HL-60 (cell line): Measurements from ENCODE around the gene OR13C2.

ENCODE experiments used
- DNase-seq, 2 experiments: peaks; one replicate each; pipeline ENCODE4 v3.0.0-alpha.2; 2010 to 2020; ENCODE audit warnings: low read depth in 1 of 2, low spot score in 1 of 2
- H3K27ac ChIP-seq: fragments of 250-450 bp; sonication (Bioruptor Pico); replicated peaks from 2 replicates; pipeline ENCODE4 v1.5.1; 2020; ENCODE audit warnings: mild to moderate bottlenecking, moderate library complexity
- H3K27me3 ChIP-seq: fragments of 250-450 bp; sonication (Bioruptor Pico); 2 replicates; pipeline ENCODE4 v1.5.1; 2021; ENCODE audit warnings: mild to moderate bottlenecking, moderate library complexity; ENCODE audit not compliant: insufficient read depth, poor library complexity, severe bottlenecking
- H3K4me3 ChIP-seq: replicated peaks from 2 replicates; pipeline ENCODE4 v1.5.1; 2011; ENCODE audit warnings: mild to moderate bottlenecking, control low read depth, low read length; ENCODE audit not compliant: insufficient read depth
- CTCF ChIP-seq: IDR thresholded peaks from one replicate; pipeline ENCODE4 v1.5.1; 2011; ENCODE audit warnings: low read length, control low read depth, inconsistent platforms; ENCODE audit not compliant: insufficient read depth
- GABPA ChIP-seq: IDR thresholded peaks from 2 replicates; pipeline ENCODE4 v1.6.1; 2012; ENCODE audit warnings: low read depth
- POLR2AphosphoS5 ChIP-seq: IDR thresholded peaks from 2 replicates; pipeline ENCODE4 v1.6.1; 2012; ENCODE audit warnings: low read depth
- SPI1 ChIP-seq: IDR thresholded peaks from 2 replicates; pipeline ENCODE4 v1.6.1; 2012; ENCODE audit warnings: low read depth, mild to moderate bottlenecking, borderline replicate concordance
- TF ChIP-seq, protein P1 (sequence below): IDR thresholded peaks from 2 replicates; pipeline ENCODE4 v1.6.1; 2012; ENCODE audit warnings: low read depth; ENCODE audit not compliant: insufficient replicate concordance

The OR13C2 gene

DNA sequence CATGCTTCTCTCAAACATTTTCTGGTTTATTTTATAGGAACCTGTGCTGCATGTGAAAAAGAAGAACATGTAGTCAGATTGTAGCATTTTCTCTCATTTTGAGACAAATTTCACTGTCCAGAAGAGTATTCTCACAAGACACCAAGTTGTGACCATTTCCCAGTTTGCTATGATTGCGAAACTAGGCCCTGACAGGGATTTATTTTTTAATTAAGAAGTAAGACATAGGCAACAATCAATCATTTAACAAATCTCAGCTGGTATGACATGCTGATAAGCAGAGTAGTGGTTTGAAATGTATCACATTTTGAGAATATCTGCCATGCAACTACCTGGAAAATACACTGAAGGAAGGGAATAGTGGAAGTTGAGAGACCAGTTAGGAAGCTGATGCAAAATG lies 24.9 kb downstream of the OR13C2 start:
- no peak for DNase-seq
- Histone ChIP-seq H3K27ac (no peak overlapping the region), H3K4me3 (no peak overlapping the region), H3K27me3 (no peaks in the 10 kb centered on the region)
- TF ChIP-seq, protein P1, sequence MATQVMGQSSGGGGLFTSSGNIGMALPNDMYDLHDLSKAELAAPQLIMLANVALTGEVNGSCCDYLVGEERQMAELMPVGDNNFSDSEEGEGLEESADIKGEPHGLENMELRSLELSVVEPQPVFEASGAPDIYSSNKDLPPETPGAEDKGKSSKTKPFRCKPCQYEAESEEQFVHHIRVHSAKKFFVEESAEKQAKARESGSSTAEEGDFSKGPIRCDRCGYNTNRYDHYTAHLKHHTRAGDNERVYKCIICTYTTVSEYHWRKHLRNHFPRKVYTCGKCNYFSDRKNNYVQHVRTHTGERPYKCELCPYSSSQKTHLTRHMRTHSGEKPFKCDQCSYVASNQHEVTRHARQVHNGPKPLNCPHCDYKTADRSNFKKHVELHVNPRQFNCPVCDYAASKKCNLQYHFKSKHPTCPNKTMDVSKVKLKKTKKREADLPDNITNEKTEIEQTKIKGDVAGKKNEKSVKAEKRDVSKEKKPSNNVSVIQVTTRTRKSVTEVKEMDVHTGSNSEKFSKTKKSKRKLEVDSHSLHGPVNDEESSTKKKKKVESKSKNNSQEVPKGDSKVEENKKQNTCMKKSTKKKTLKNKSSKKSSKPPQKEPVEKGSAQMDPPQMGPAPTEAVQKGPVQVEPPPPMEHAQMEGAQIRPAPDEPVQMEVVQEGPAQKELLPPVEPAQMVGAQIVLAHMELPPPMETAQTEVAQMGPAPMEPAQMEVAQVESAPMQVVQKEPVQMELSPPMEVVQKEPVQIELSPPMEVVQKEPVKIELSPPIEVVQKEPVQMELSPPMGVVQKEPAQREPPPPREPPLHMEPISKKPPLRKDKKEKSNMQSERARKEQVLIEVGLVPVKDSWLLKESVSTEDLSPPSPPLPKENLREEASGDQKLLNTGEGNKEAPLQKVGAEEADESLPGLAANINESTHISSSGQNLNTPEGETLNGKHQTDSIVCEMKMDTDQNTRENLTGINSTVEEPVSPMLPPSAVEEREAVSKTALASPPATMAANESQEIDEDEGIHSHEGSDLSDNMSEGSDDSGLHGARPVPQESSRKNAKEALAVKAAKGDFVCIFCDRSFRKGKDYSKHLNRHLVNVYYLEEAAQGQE, result no peak
- TF ChIP-seq SPI1, result no peak
- no peak for TF ChIP-seq GABPA
- TF ChIP-seq POLR2AphosphoS5, result no peak
- no peak for TF ChIP-seq CTCF

- Histone ChIP-seq H3K27me3 (no peaks in the 10 kb centered on the region), H3K4me3 (no peak overlapping the region)
- TF ChIP-seq GABPA, result no peak
- no peak for TF ChIP-seq CTCF
- TF ChIP-seq, protein P1, result no peak
- no peak for TF ChIP-seq POLR2AphosphoS5
- TF ChIP-seq SPI1, result no peak
Measured at GRCh38 chr9:104577263-104577662, 28.2 kb downstream of the OR13C2 start.

GRCh38 chr9:104575456-104575855 lies 30.0 kb downstream of the OR13C2 start:
- Histone ChIP-seq H3K27me3 (no peaks in the 10 kb centered on the region), H3K4me3 (no peak overlapping the region), H3K27ac (no peak overlapping the region)
- DNase-seq, result no peak
- TF ChIP-seq POLR2AphosphoS5 (no peak), GABPA (no peak), SPI1 (no peak), CTCF (no peak)
- TF ChIP-seq, protein P1, result no peak

More at GRCh38 chr9:104577263-104577662, 28.2 kb downstream of the OR13C2 start:
- H3K27ac ChIP-seq, result no peak overlapping the region
- DNase-seq, result no peak
